K562 (cell line): ENCODE data around the gene BOC. TPM values are rescaled to one million over a fixed set of nuclear protein-coding genes. Genes with fewer than 3 reads are reported as not detected.

ENCODE experiments used
- ARHGAP35 ChIP-seq: fragments of 450-650 bp; IDR thresholded peaks from 2 replicates; pipeline ENCODE4 v1.6.1; 2018; ENCODE audit not compliant: partially characterized antibody
- NCOA4 ChIP-seq: fragments of 450-650 bp; IDR thresholded peaks from 2 replicates; pipeline ENCODE4 v1.6.1; 2018; ENCODE audit warnings: mild to moderate bottlenecking; ENCODE audit not compliant: partially characterized antibody
- NFE2 ChIP-seq: IDR thresholded peaks from 2 replicates; pipeline ENCODE4 v1.6.1; 2014; ENCODE audit warnings: antibody characterized with exemption, low read depth
- NR2F6 ChIP-seq: fragments of 450-650 bp; formaldehyde crosslinking; IDR thresholded peaks from 2 replicates; pipeline ENCODE4 v1.4.0; 2020; ENCODE audit warnings: mild to moderate bottlenecking
- PHTF2 ChIP-seq: fragments of 250-450 bp; sonication (Bioruptor Pico); IDR thresholded peaks from 2 replicates; pipeline ENCODE4 v1.5.0; 2021; ENCODE audit warnings: mild to moderate bottlenecking
- ZEB2 ChIP-seq: fragments of 450-650 bp; IDR thresholded peaks from 2 replicates; pipeline ENCODE4 v1.6.1; 2016
- polyA plus RNA-seq, 8 experiments: library from polyadenylated mRNA; depleted of rRNA in 4 of 8; stranded (reverse) in 5 of 8; unstranded in 3 of 8; fragments of >200 nt; fragmentation: Nextera tagmentation in 2 of 8; fragmentation: Illumina TruSeq in 1 of 8; extraction: Ambion mirVana in 2 of 8; extraction: Trizol in 1 of 8; gene quantifications; 2 replicates each; pipeline versions ENCODE4 v1.2.1 to v1.2.3, GENCODE V29; 2011 to 2014; ENCODE audit warnings: inconsistent platforms in 1 of 8, missing spikeins in 1 of 8
- total RNA-seq, 7 experiments: library from RNA; depleted of rRNA in 6 of 7; stranded (reverse); fragments of >200 nt in 6 of 7; fragmentation: Illumina TruSeq in 2 of 7; extraction: Trizol in 2 of 7; gene quantifications; 2 replicates each; pipeline versions ENCODE4 v1.2.1 to v1.2.3, GENCODE V29; 2011 to 2021; ENCODE audit warnings: low replicate concordance in 1 of 7
- TF ChIP-seq, protein P1 (sequence below): sonication (generic); formaldehyde crosslinking; IDR thresholded peaks from 2 replicates; pipeline ENCODE4 v1.5.0; 2020; ENCODE audit warnings: missing genetic modification reagents
- TF ChIP-seq, protein P2 (sequence below): fragments of 200-800 bp; sonication (Bioruptor generic); IDR thresholded peaks from 2 replicates; pipeline ENCODE4 v1.6.1; 2017; ENCODE audit warnings: missing genetic modification characterization, missing compliant biosample characterization
- TF ChIP-seq, protein P3 (sequence below): fragments of 250-450 bp; sonication (Bioruptor Pico); IDR thresholded peaks from 2 replicates; pipeline ENCODE4 v1.5.0; 2020; ENCODE audit warnings: mild to moderate bottlenecking
- TF ChIP-seq, protein P4 (sequence below): fragments of 450-650 bp; formaldehyde crosslinking; IDR thresholded peaks from 2 replicates; pipeline ENCODE4 v1.4.0; 2022; ENCODE audit warnings: missing genetic modification characterization

The BOC gene
- total and polyA plus RNA-seq, 9 of the 15 experiments (the other 6 are each of a cell fraction or from before 2014, with no cell fraction given), result not detected

DNA sequence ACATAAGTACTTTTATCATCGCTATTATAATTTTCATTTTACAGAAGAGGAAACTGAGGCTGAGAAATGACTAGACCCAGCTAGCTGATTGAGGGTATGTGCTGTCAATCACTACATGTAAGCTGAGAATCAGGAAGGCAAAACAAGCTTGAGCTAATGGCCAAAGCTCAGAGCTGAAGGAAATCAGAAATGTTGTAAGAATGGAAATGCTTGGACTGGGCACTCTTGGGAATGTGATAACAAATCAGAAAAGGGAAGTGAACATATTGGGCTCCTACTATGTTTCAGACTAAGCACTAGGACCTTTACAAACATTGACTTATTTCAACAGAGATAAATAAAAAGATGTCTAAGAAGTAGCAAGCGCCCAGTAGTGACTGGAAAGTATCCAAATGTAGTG lies 33.8 kb upstream of the BOC start (continued):
- no peak for TF ChIP-seq NCOA4
- TF ChIP-seq PHTF2 (CRISPR knock-in tag), result no peak
- TF ChIP-seq, protein P1, sequence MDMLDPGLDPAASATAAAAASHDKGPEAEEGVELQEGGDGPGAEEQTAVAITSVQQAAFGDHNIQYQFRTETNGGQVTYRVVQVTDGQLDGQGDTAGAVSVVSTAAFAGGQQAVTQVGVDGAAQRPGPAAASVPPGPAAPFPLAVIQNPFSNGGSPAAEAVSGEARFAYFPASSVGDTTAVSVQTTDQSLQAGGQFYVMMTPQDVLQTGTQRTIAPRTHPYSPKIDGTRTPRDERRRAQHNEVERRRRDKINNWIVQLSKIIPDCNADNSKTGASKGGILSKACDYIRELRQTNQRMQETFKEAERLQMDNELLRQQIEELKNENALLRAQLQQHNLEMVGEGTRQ, result no peak
- no peak for TF ChIP-seq ZEB2
- TF ChIP-seq, protein P2, sequence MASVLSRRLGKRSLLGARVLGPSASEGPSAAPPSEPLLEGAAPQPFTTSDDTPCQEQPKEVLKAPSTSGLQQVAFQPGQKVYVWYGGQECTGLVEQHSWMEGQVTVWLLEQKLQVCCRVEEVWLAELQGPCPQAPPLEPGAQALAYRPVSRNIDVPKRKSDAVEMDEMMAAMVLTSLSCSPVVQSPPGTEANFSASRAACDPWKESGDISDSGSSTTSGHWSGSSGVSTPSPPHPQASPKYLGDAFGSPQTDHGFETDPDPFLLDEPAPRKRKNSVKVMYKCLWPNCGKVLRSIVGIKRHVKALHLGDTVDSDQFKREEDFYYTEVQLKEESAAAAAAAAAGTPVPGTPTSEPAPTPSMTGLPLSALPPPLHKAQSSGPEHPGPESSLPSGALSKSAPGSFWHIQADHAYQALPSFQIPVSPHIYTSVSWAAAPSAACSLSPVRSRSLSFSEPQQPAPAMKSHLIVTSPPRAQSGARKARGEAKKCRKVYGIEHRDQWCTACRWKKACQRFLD (CRISPR knock-in tag), result no peak
- TF ChIP-seq NR2F6, result no peak
- TF ChIP-seq, protein P3, sequence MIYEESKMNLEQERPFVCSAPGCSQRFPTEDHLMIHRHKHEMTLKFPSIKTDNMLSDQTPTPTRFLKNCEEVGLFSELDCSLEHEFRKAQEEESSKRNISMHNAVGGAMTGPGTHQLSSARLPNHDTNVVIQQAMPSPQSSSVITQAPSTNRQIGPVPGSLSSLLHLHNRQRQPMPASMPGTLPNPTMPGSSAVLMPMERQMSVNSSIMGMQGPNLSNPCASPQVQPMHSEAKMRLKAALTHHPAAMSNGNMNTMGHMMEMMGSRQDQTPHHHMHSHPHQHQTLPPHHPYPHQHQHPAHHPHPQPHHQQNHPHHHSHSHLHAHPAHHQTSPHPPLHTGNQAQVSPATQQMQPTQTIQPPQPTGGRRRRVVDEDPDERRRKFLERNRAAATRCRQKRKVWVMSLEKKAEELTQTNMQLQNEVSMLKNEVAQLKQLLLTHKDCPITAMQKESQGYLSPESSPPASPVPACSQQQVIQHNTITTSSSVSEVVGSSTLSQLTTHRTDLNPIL (CRISPR knock-in tag), result no peak
- TF ChIP-seq ARHGAP35, result no peak
- TF ChIP-seq NFE2, result no peak
- TF ChIP-seq, protein P4, sequence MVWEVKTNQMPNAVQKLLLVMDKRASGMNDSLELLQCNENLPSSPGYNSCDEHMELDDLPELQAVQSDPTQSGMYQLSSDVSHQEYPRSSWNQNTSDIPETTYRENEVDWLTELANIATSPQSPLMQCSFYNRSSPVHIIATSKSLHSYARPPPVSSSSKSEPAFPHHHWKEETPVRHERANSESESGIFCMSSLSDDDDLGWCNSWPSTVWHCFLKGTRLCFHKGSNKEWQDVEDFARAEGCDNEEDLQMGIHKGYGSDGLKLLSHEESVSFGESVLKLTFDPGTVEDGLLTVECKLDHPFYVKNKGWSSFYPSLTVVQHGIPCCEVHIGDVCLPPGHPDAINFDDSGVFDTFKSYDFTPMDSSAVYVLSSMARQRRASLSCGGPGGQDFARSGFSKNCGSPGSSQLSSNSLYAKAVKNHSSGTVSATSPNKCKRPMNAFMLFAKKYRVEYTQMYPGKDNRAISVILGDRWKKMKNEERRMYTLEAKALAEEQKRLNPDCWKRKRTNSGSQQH (CRISPR knock-in tag), result no peak
- TF ChIP-seq, all 486 proteins: peak for 0
